ENCODE results near the gene PAX3. TPM values are rescaled to one million over a fixed set of nuclear protein-coding genes. Genes with fewer than 3 reads are reported as not detected.

The PAX3 gene
- total RNA-seq, 1 experiment from 2014 or later = not detected

DNA sequence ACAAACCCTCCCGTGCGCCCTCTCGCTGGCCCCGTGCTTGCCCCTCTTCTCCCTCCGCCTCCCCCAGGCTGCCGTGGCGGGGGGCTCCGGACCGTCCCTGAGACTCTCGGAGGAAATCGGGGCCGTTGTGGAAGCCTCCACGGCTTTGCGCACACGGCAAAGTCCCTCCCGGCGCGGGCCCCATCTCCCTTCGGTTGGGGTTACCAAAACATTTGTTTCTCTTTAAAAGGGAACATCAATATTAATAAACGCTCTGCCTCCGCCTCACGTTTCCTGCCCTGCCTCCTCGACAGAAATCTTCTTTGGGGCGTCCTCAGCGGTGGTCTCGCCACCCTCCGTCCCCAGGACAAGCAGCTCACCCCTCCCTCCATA is 3.8 kb downstream of the PAX3 start:
- BruUV-seq (replicated peaks) = no TSS peak
- ChIA-PET POLR2A (no interaction called here), CTCF (no interaction called here), RAD21 (ENCODE audit: low non-redundant PET in 1 of 2, low total read pairs in 2 of 2, uncharacterized antibody in 2 of 2, unreplicated experiment in 2 of 2) (no interaction called here)
- DNase-seq (ENCODE audit: low read depth, low spot score) (no peak), ATAC-seq (no peak)
- Histone ChIP-seq H3K4me2 (ENCODE audit: low read length) (no peak overlapping the region), H3K36me3 (ENCODE audit: control insufficient read depth in 1 of 2, insufficient read depth in 2 of 2, low read length in 2 of 2) (no peaks in the 10 kb centered on the region), H2AFZ (ENCODE audit: low read depth, low read length, poor library complexity, severe bottlenecking) (no peak overlapping the region), H3K4me1 (ENCODE audit: control insufficient read depth in 1 of 2, insufficient read depth in 2 of 2, low read length in 2 of 2) (no peaks in the 10 kb centered on the region), H3K9me3 (ENCODE audit: control insufficient read depth in 1 of 2, insufficient read depth in 1 of 2, low read depth in 1 of 2, low read length in 2 of 2) (no peaks in the 10 kb centered on the region), H3K9ac (ENCODE audit: low read length) (no peak overlapping the region), H3K27me3 (ENCODE audit: insufficient read depth, low read length) (peaks cover 27% of the 10 kb centered on the region; the same call in 1 of the 2 replicates), H3K4me3 (replicated peaks in 1 of 2; ENCODE audit: low read depth in 1 of 2, low read length in 2 of 2) (no peak overlapping the region), H3K79me2 (ENCODE audit: insufficient read depth, low read length) (no peaks in the 10 kb centered on the region), H3K27ac (ENCODE audit: low read depth, low read length) (no peak overlapping the region), H4K20me1 (ENCODE audit: insufficient read depth) (no peaks in the 10 kb centered on the region), H3K9me2 (ENCODE audit: insufficient read depth) (no peaks in the 10 kb centered on the region)
- no peak for TF ChIP-seq ZNF274 (IDR thresholded peaks at IDR 0.05; ENCODE audit: low read depth, low read length)
- intact Hi-C loops (cut with micrococcal nuclease) = no loop called here

DNA sequence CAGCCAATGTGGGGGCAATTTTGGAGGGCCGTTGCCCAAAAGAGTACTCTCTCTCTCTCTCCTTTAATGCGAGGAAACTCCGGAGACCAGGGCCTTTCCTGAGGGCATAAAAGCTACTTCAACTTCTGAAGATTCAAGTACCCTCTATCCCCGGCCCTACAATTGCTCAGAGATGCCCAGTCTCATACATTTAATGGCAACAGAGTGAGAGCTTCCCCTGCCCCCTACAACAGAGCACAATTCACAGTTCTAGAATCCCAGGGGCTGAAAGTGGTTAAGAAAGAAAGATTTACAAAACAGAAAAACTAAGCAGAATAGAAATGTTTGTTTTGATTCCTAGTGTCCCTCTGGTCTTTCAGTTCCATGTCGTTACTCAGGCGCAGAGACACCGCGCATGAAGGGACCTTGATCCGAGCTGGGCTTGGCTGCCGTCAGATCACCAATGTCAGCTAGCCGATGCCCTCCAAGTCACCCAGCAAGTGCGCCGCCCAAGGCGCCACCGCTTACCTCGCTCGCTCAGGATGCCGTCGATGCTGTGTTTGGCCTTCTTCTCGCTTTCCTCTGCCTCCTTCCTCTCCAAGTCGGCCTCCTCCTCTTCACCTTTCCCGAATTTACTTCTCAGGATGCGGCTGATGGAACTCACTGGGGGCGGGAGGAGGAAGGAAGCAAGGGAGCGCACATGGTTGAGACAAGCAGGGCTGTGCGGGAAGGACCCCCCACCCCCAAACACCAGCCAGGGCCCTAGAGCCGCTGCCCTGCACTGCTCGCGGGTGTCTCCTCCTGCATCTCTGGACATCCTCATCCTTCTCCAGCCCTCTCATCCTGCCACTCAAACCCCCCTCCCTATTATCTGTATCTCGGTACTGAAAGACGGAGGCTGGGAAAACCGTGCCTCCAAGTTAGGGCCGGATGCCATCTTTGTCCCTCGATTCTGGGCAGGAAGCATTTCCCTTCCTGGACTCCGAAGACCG is 4.9 kb downstream of the PAX3 start:
- RAD21 ChIA-PET (ENCODE audit: low non-redundant PET in 1 of 2, low total read pairs in 2 of 2, uncharacterized antibody in 2 of 2, unreplicated experiment in 2 of 2) = no interaction called here
- H4K20me1 ChIP-seq (ENCODE audit: insufficient read depth) = no peaks in the 10 kb centered on the region
- no peaks in the 10 kb centered on the region for H3K9me2 ChIP-seq (ENCODE audit: insufficient read depth)
- H3K79me2 ChIP-seq (ENCODE audit: insufficient read depth, low read length) = no peaks in the 10 kb centered on the region
- no peaks in the 10 kb centered on the region for H3K9me3 ChIP-seq (ENCODE audit: control insufficient read depth in 1 of 2, insufficient read depth in 1 of 2, low read depth in 1 of 2, low read length in 2 of 2)
- no peaks in the 10 kb centered on the region for H3K4me1 ChIP-seq (ENCODE audit: control insufficient read depth in 1 of 2, insufficient read depth in 2 of 2, low read length in 2 of 2)
- BruUV-seq (replicated peaks) = no TSS peak
- no peak for DNase-seq (ENCODE audit: low read depth, low spot score)
- no peak overlapping the region for H3K27ac ChIP-seq (ENCODE audit: low read depth, low read length)
- CTCF ChIA-PET = no interaction called here
- no peak overlapping the region for H3K4me2 ChIP-seq (ENCODE audit: low read length)
- no peak for ATAC-seq
- H3K9ac ChIP-seq (ENCODE audit: low read length) = no peak overlapping the region
- intact Hi-C loops (cut with micrococcal nuclease) = no loop called here
- no peak overlapping the region for H2AFZ ChIP-seq (ENCODE audit: low read depth, low read length, poor library complexity, severe bottlenecking)
- H3K36me3 ChIP-seq (ENCODE audit: control insufficient read depth in 1 of 2, insufficient read depth in 2 of 2, low read length in 2 of 2) = no peaks in the 10 kb centered on the region
- no peak overlapping the region for H3K4me3 ChIP-seq (replicated peaks in 1 of 2; ENCODE audit: low read depth in 1 of 2, low read length in 2 of 2)
- peaks cover 30% of the 10 kb centered on the region for H3K27me3 ChIP-seq (ENCODE audit: insufficient read depth, low read length)
- POLR2A ChIA-PET = no interaction called here
- no peak for TF ChIP-seq SIN3A (IDR thresholded peaks at IDR 0.05; ENCODE audit: low read depth)
- TF ChIP-seq YY1 (IDR thresholded peaks at IDR 0.05; ENCODE audit: extremely low read depth, insufficient replicate concordance, low read depth, low read length) = no peak
- TF ChIP-seq SP1 (IDR thresholded peaks at IDR 0.05; ENCODE audit: low read depth) = no peak
- no peak for TF ChIP-seq EZH2phosphoT487 (IDR thresholded peaks at IDR 0.05; ENCODE audit: borderline replicate concordance)
- TF ChIP-seq, protein P1, sequence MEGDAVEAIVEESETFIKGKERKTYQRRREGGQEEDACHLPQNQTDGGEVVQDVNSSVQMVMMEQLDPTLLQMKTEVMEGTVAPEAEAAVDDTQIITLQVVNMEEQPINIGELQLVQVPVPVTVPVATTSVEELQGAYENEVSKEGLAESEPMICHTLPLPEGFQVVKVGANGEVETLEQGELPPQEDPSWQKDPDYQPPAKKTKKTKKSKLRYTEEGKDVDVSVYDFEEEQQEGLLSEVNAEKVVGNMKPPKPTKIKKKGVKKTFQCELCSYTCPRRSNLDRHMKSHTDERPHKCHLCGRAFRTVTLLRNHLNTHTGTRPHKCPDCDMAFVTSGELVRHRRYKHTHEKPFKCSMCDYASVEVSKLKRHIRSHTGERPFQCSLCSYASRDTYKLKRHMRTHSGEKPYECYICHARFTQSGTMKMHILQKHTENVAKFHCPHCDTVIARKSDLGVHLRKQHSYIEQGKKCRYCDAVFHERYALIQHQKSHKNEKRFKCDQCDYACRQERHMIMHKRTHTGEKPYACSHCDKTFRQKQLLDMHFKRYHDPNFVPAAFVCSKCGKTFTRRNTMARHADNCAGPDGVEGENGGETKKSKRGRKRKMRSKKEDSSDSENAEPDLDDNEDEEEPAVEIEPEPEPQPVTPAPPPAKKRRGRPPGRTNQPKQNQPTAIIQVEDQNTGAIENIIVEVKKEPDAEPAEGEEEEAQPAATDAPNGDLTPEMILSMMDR (IDR thresholded peaks at IDR 0.05 in 2 of 3, conservative IDR thresholded peaks at IDR 0.05 in 1 of 3; ENCODE audit: borderline replicate concordance in 1 of 3, insufficient read depth in 1 of 3, low read depth in 2 of 3, low read length in 2 of 3) = no peak
- no peak for TF ChIP-seq SRF (IDR thresholded peaks at IDR 0.05; ENCODE audit: low read depth)
- no peak for TF ChIP-seq EGR1 (IDR thresholded peaks at IDR 0.05; ENCODE audit: low read depth)
- TF ChIP-seq, protein P2, sequence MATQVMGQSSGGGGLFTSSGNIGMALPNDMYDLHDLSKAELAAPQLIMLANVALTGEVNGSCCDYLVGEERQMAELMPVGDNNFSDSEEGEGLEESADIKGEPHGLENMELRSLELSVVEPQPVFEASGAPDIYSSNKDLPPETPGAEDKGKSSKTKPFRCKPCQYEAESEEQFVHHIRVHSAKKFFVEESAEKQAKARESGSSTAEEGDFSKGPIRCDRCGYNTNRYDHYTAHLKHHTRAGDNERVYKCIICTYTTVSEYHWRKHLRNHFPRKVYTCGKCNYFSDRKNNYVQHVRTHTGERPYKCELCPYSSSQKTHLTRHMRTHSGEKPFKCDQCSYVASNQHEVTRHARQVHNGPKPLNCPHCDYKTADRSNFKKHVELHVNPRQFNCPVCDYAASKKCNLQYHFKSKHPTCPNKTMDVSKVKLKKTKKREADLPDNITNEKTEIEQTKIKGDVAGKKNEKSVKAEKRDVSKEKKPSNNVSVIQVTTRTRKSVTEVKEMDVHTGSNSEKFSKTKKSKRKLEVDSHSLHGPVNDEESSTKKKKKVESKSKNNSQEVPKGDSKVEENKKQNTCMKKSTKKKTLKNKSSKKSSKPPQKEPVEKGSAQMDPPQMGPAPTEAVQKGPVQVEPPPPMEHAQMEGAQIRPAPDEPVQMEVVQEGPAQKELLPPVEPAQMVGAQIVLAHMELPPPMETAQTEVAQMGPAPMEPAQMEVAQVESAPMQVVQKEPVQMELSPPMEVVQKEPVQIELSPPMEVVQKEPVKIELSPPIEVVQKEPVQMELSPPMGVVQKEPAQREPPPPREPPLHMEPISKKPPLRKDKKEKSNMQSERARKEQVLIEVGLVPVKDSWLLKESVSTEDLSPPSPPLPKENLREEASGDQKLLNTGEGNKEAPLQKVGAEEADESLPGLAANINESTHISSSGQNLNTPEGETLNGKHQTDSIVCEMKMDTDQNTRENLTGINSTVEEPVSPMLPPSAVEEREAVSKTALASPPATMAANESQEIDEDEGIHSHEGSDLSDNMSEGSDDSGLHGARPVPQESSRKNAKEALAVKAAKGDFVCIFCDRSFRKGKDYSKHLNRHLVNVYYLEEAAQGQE (IDR thresholded peaks at IDR 0.05; ENCODE audit: low read depth) = no peak
- TF ChIP-seq ZNF274 (IDR thresholded peaks at IDR 0.05; ENCODE audit: low read depth, low read length) = no peak
- TF ChIP-seq JUND (IDR thresholded peaks at IDR 0.05) = no peak
- TF ChIP-seq ELF1 (IDR thresholded peaks at IDR 0.05; ENCODE audit: borderline replicate concordance, low read depth) = no peak
- TF ChIP-seq, protein P3, sequence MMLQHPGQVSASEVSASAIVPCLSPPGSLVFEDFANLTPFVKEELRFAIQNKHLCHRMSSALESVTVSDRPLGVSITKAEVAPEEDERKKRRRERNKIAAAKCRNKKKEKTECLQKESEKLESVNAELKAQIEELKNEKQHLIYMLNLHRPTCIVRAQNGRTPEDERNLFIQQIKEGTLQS (IDR thresholded peaks at IDR 0.05) = no peak
- no peak for TF ChIP-seq POLR2A (IDR thresholded peaks at IDR 0.05; ENCODE audit: borderline replicate concordance, extremely low read depth, insufficient read depth, insufficient read length)
- TF ChIP-seq, protein P4, sequence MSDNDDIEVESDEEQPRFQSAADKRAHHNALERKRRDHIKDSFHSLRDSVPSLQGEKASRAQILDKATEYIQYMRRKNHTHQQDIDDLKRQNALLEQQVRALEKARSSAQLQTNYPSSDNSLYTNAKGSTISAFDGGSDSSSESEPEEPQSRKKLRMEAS (IDR thresholded peaks at IDR 0.05) = no peak
